Caco-2 (cell line): ENCODE measurements around the gene BDKRB1. TPM values are rescaled to one million over a fixed set of nuclear protein-coding genes. Genes with fewer than 3 reads are reported as not detected.

Experiments
- BruUV-seq: library from RNA; stranded (reverse); fragments of 400-500 nt; replicated peaks from 2 replicates; lab custom pipeline; 2021; lab: Mats Ljungman, UMichigan
- CTCF ChIA-PET: fragments of 300-600 bp; sonication (Branson Sonifier 250); formaldehyde crosslinking; loops from one replicate; lab custom pipeline; 2022; ENCODE audit warnings: antibody characterized with exemption; lab: Charles Lee
- POLR2A ChIA-PET: fragments of 300-600 bp; sonication (Branson Sonifier 250); formaldehyde crosslinking; loops from one replicate; lab custom pipeline; 2022; ENCODE audit warnings: antibody characterized with exemption; lab: Charles Lee
- DNase-seq, 2 experiments: peaks; one replicate each; pipeline versions ENCODE4 v3.0.0 to v3.0.0-alpha.2; 2020 to 2022
- H3K27me3 ChIP-seq: replicated peaks from 2 replicates; pipeline ENCODE4 v1.6.0; 2011; ENCODE audit warnings: low read length; ENCODE audit not compliant: control insufficient read depth, insufficient read depth
- H3K36me3 ChIP-seq: 2 replicates; pipeline ENCODE4 v1.5.1; 2011; ENCODE audit warnings: low read length; ENCODE audit not compliant: control insufficient read depth, insufficient read depth
- H3K4me1 ChIP-seq: fragments of 250-450 bp; sonication (Bioruptor Pico); 2 replicates; pipeline ENCODE4 v1.5.1; 2020; ENCODE audit warnings: mild to moderate bottlenecking
- H3K4me3 ChIP-seq: 2 replicates; pipeline ENCODE4 v1.5.1; 2011; ENCODE audit warnings: low read depth, mild to moderate bottlenecking, control low read depth, low read length
- H3K9me3 ChIP-seq: fragments of 250-450 bp; sonication (Bioruptor Pico); 2 replicates; pipeline ENCODE4 v1.5.1; 2020; ENCODE audit warnings: mild to moderate bottlenecking, moderate library complexity
- H3K27ac Mint-ChIP-seq: one replicate; pipeline ENCODE4 v1.8.0; 2022; ENCODE audit warnings: mixed read lengths; ENCODE audit not compliant: unreplicated experiment
- H3K27me3 Mint-ChIP-seq: one replicate; pipeline ENCODE4 v1.8.0; 2022; ENCODE audit warnings: mixed read lengths; ENCODE audit not compliant: insufficient read depth, unreplicated experiment
- H3K36me3 Mint-ChIP-seq: one replicate; pipeline ENCODE4 v1.8.0; 2022; ENCODE audit warnings: mild to moderate bottlenecking, mixed read lengths; ENCODE audit not compliant: insufficient read depth, unreplicated experiment
- H3K4me1 Mint-ChIP-seq: one replicate; pipeline ENCODE4 v1.8.0; 2022; ENCODE audit warnings: low read depth, mixed read lengths; ENCODE audit not compliant: unreplicated experiment
- H3K4me3 Mint-ChIP-seq: one replicate; pipeline ENCODE4 v1.8.0; 2022; ENCODE audit warnings: mild to moderate bottlenecking, moderate library complexity, mixed read lengths; ENCODE audit not compliant: unreplicated experiment
- H3K9me3 Mint-ChIP-seq: one replicate; pipeline ENCODE4 v1.8.0; 2022; ENCODE audit warnings: mixed read lengths; ENCODE audit not compliant: unreplicated experiment
- CTCF ChIP-seq, 2 experiments: fragments of 200-600 bp in 1 of 2; IDR thresholded peaks; 1 replicate in 1 of 2; 2 replicates in 1 of 2; pipeline versions ENCODE4 v1.5.1 to v1.8.0; 2011 to 2022; ENCODE audit warnings: antibody characterized with exemption in 1 of 2, control low read depth in 1 of 2, inconsistent platforms in 1 of 2, low read depth in 1 of 2, low read length in 1 of 2, mild to moderate bottlenecking in 1 of 2, moderate library complexity in 1 of 2; ENCODE audit not compliant: insufficient read depth in 1 of 2, severe bottlenecking in 1 of 2, unreplicated experiment in 1 of 2
- intact Hi-C: fragments of 100-400 bp; cut with micrococcal nuclease; formaldehyde crosslinking; loops from one replicate; pipeline ENCODE4 v1.10.0; 2022; ENCODE audit not compliant: unreplicated experiment
- total RNA-seq: library from RNA; stranded (reverse); gene quantifications from 2 replicates; pipeline ENCODE4 v1.2.3, GENCODE V29; 2022

Gene BDKRB1
- total RNA-seq, 1 experiment from 2014 or later, result 0.18 TPM

- Histone ChIP-seq H3K36me3 (no peaks in the 10 kb centered on the region), H3K27me3 (no peaks in the 10 kb centered on the region), H3K9me3 (0 out of 2 replicates have a peak, but pooled peaks cover 2% of the 10 kb centered on the region), H3K4me3 (no peak overlapping the region), H3K4me1 (0 out of 2 replicates have a peak, but pooled peaks cover 7% of the 10 kb centered on the region)
- Mint-ChIP-seq H3K36me3 (no peaks in the 10 kb centered on the region), H3K4me3 (no peak overlapping the region), H3K27ac (no peak overlapping the region), H3K27me3 (no peaks in the 10 kb centered on the region), H3K4me1 (peaks cover 10% of the 10 kb centered on the region), H3K9me3 (no peaks in the 10 kb centered on the region)
- no TSS peak for BruUV-seq
- DNase-seq, result no peak
- POLR2A ChIA-PET, result no interaction called here
- CTCF ChIA-PET, result interaction anchor here (0.6 kb wide), 1 partner anchor 168 kb away, joined by 3 read pairs; no protein-coding TSS in a partner anchor
- intact Hi-C loops, result loop anchor here (5.0 kb wide), 1 partner anchor 41 kb away; no protein-coding TSS in a partner anchor
- TF ChIP-seq CTCF (IDR thresholded peaks at IDR 0.05; ENCODE audit: insufficient read depth in 1 of 2, low read depth in 1 of 2, low read length in 1 of 2, severe bottlenecking in 1 of 2, unreplicated experiment in 1 of 2), result no peak
Measured at GRCh38 chr14:96268431-96269358, 12.7 kb downstream of the BDKRB1 start.

- no peaks in the 10 kb centered on the region for H3K36me3 ChIP-seq
- Mint-ChIP-seq H3K4me3 (no peak overlapping the region), H3K27ac (no peak overlapping the region), H3K27me3 (no peaks in the 10 kb centered on the region), H3K36me3 (no peaks in the 10 kb centered on the region), H3K9me3 (no peaks in the 10 kb centered on the region), H3K4me1 (peaks cover 10% of the 10 kb centered on the region)
- H3K9me3 ChIP-seq, result 0 out of 2 replicates have a peak, but pooled peaks cover 2% of the 10 kb centered on the region
- no TSS peak for BruUV-seq
- no peak for DNase-seq
- ChIA-PET CTCF (interaction anchor here (0.6 kb wide), 1 partner anchor 168 kb away, joined by 3 read pairs; no protein-coding TSS in a partner anchor), POLR2A (no interaction called here)
- intact Hi-C loops, result loop anchor here (5.0 kb wide), 1 partner anchor 42 kb away; no protein-coding TSS in a partner anchor
- H3K27me3 ChIP-seq, result no peaks in the 10 kb centered on the region
- no peak overlapping the region for H3K4me3 ChIP-seq
- TF ChIP-seq CTCF (IDR thresholded peaks at IDR 0.05; ENCODE audit: insufficient read depth in 1 of 2, low read depth in 1 of 2, low read length in 1 of 2, severe bottlenecking in 1 of 2, unreplicated experiment in 1 of 2), result no peak
- 0 out of 2 replicates have a peak, but pooled peaks cover 5% of the 10 kb centered on the region for H3K4me1 ChIP-seq
Measured at GRCh38 chr14:96269359-96269710, 13.3 kb downstream of the BDKRB1 start.

- H3K36me3 ChIP-seq, result no peaks in the 10 kb centered on the region
- no peaks in the 10 kb centered on the region for H3K9me3 Mint-ChIP-seq
- ChIA-PET CTCF (interaction anchor here (6.4 kb wide), 1 partner anchor 170 kb away, joined by 60 read pairs; no protein-coding TSS in a partner anchor), POLR2A (no interaction called here)
- H3K4me3 ChIP-seq, result no peak overlapping the region
- no peak for DNase-seq
- intact Hi-C loops, result no loop called here
- 0 out of 2 replicates have a peak, but pooled peaks cover 5% of the 10 kb centered on the region for H3K4me1 ChIP-seq
- no TSS peak for BruUV-seq
- no peaks in the 10 kb centered on the region for H3K27me3 ChIP-seq
- H3K4me1 Mint-ChIP-seq, result peaks cover 10% of the 10 kb centered on the region
- H3K9me3 ChIP-seq, result 0 out of 2 replicates have a peak, but pooled peaks cover 2% of the 10 kb centered on the region
- H3K27me3 Mint-ChIP-seq, result no peaks in the 10 kb centered on the region
- no peak overlapping the region for H3K27ac Mint-ChIP-seq
- TF ChIP-seq CTCF (IDR thresholded peaks at IDR 0.05; ENCODE audit: insufficient read depth in 1 of 2, low read depth in 1 of 2, low read length in 1 of 2, severe bottlenecking in 1 of 2, unreplicated experiment in 1 of 2), result no peak
- no peak overlapping the region for H3K4me3 Mint-ChIP-seq
- H3K36me3 Mint-ChIP-seq, result no peaks in the 10 kb centered on the region
Measured at GRCh38 chr14:96270565-96271420, 14.8 kb downstream of the BDKRB1 start.
